Stimulated activated CD8-positive, alpha-beta memory T cell treated with anti-CD3 and anti-CD28 coated beads, Interleukin-7, amount 100 ng/mL, for 24 hours (primary cell): ENCODE measurements around the gene UFC1.

ENCODE experiments used
- DNase-seq: peaks from one replicate; pipeline ENCODE4 v3.0.0-alpha.2; 2020; ENCODE audit warnings: low read depth

The UFC1 gene

DNA sequence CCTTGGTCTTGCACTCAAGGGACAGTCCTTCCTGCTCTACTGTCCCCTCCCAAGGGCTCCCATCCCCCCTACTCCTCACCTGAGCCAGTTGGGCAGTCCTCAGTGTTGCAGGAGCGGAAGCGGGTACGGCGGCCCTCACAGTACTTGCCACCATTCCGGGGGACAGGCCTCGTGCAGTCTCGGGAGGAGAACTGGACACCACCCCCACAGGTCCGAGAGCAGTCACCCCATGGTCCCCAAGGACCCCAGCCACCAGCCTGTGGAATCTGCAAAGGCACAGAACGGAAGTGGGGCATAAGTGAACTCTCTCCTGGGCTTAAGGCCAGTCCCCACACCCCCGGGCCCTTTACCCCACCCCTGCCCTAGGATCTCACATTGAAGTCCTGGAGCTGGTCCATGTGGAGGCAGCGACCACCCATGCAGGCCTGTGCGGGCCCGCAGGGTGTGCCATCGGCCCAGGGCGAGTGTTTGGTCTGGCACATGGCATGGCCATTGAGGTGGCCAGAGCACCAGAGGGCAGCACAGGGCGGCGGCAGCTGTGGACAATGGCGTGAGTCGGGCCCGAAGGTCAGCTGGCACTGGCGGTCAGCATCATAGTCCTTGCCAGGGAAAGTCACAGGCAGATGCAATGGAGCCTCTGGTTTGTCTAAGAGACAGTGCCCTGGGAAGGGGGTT lies 39.9 kb downstream of the UFC1 start:
- DNase-seq, result no peak

GRCh38 chr1:161195171-161195570 lies 41.4 kb downstream of the UFC1 start:
- DNase-seq, result no peak

GRCh38 chr1:161196111-161196510 lies 42.3 kb downstream of the UFC1 start:
- no peak for DNase-seq

- DNase-seq, result no peak
Measured at GRCh38 chr1:161196521-161197451, 43.0 kb downstream of the UFC1 start.

DNA sequence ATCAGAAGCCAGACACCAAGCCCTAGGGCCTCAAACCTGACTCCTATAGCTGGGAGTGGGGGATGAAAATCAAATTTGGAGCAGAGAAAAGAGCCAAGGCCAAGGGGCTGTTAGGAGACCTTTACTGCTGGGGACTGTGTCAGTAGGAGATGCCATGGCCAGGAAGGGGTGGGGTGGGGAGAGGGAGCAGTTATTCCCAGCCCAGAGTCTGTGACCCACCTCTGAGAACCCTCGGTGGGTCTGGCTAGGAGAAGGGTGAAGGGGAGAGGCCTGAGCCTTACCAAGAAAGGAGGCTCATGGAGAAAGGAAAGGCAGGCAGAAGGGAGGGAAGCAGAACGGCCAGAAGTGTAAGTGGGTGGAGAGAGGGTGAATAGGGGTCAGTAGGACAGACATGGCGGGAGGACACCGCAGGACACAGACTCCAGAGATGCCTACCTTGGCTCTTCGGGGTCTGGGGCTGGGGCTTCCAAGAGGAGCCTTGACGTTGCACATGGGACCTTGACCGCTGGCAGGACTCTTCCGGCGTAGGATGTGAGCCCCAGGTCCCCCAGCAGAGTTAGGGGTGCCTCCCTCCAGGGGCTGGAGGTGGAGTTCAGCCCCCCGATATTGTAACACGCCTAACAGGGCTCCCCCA lies 43.9 kb downstream of the UFC1 start:
- DNase-seq, result no peak

DNA sequence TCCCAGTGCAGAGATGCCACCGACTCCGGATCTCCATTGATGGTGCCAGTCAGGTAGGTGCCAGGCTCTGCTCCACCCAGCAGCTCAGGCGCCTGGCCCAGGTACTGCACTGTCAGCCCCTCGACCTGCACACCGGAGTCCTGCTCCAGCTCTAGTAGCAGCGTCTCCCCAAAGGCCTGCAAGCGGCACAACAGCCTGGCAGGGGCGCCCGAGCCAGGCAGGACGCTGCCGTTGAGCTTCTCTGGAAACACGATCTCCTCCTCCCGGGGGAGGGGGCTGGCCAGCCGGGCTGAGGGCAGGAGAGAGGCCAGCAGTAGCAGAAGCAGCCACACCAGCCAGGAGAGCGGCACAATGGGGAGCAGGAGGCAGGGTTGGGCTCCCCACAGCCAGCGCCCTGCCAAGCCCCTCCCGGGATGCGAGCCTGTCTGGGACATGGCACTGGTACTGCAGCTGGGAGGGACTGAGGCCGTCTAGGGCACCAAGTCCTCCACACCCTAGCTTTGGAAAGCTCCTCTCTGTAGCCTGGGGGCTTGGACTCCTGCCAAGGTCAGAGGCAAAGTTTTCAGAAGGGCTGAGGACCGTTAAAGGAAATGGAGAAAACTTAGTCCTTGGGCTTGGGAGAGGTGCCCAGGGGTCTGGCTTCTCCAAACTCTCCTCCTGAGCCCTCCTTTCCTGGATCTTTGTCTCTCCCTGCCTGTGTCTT lies 44.6 kb downstream of the UFC1 start:
- no peak for DNase-seq

DNA sequence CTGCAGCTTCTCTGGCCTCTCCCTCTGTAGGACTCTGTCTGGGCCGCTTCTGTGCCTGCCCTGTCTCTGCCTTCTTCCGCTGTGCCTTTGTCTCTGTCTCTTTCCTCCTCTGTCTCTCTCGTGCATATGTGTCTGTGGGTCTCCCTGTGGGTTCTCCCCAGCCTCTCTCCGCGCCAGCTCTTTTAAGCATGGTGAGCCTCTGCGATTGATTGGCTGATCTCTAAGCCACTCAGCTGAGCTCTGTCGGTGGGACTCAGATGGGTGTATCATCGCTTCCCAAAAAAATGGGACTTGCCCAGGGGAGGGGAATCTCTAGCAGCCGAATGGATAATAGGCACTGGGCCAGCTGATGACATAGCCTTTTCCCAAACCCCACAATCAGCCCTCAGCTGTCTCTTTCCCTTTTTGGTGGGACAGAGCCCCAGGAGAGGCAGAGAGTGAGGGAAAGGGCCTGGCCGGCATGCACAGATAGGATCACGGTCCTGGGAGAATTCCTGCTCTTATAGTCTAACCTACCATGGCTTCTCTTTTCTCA lies 45.2 kb downstream of the UFC1 start, which contains the start of gene ADAMTS4:
Gene ADAMTS4, minus strand, starts transcription at position 158 of the 535 bp plus-strand sequence. CDS start 427 bp downstream, outside the sequence.
- no peak for DNase-seq

DNA sequence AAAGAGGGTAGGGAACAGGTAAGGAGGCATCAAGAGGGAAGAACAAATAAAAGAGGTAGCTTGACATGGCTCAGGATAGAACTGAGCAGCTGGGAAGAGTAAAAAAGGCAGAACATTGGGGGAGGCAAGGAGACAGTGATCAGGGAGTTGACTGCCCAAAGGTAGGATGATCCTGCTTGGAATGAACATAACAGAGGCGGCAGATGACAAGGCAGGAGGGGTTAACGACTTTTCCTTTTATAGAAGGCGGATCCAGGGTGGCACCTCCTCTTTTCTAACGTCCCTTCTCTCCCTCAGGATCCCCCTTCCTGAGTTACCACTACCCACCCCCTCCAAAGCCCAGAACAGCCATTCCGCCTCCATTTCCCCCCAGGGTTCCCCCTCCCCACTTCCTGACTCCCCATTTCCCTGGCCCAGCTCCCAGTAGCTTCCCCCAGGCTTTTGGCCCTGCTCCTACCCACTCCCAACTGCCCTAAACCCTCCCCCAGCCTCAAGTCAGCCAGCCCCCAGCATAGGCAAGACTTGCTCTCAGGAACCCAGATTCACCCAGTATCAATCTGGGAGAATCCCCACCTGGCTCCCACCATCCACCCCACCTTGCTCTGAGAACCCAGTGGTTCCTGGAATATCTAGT lies 45.8 kb downstream of the UFC1 start:
- DNase-seq, result no peak

- no peak for DNase-seq
Measured at GRCh38 chr1:161200421-161200991, 46.7 kb downstream of the UFC1 start.

DNA sequence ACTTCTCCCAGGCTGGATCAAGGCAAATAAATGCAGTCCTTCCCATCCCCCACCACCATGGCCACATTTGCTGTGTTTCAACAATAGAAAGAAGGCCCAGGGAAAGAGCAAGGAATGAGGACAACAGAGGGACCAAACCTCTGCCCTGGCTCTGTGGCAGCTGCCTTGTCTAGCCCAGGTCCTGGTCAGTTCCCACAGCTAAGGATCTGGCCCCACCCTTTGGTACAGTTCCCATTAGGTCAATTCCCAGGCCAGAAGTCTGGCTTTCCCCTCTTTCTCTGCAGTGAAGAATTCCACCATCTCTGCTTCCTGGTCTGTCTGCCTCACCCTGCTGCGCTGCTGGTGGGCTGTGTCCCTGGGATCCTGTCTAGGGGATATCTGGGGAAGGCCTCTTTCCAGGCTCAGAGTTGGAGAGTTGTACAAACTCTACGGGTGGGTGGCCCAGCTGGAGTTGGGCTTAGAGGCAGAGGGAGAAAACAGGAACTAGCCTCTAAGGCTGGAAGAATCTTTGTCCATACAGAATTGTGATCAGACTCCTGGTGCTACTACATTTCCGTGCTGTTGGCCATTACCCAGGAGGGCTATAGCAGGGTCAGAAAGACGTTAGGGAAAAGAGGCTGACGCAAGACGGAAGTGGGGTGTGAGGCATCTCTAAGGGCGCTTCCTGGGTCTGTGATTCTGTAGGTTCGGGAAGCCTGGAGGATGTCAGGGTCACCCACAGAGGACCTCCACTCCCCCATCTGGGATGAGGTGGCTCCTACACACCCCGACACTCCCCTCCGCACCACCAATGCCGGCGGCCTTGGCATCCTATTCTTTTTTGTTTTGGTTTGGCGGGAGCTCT lies 47.4 kb downstream of the UFC1 start:
- no peak for DNase-seq

DNA sequence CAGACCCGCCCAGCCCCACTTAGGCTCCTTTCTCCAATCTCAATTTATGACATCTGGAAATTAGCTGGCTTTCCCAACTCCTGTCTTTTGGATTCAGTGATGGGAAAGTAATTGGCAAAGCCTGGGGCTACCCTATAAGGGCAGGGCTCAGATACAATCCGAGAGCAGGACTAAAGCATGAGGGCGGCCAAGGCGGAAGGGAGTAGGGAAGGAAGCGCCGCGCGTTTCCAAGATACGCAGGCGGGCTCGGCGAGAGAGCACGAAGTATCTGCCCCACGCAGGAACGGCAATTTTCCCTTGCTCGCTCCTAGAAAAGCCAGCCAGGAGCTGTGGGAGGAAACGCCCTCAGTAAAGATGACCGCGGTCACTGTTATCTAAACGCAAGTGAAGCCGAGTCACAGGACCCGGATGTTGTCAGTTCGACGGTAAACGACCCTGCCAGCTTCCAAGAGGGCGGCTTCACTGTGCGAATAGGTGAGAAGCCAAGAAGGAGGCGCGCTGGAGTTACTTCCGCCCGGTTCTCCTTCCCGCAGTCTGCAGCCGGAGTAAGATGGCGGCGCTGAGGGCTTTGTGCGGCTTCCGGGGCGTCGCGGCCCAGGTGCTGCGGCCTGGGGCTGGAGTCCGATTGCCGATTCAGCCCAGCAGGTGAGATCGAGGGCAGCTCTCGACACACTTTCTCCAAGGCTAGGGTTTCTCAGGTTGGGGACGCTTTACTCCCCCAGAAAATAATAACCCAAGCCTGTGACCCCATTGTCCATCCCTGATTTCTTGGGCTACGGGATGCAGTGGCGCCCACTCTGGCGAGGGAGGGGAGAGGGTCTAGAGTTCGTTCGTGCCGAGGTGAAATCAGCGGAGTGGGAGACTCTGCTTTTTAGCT lies 48.3 kb downstream of the UFC1 start, which contains the start of gene NDUFS2:
Gene NDUFS2, plus strand, starts transcription at position 532 of the 877 bp plus-strand sequence. Its CDS starts 19 bp downstream, at position 551.
- peak; percentile 90 for DNase-seq

DNA sequence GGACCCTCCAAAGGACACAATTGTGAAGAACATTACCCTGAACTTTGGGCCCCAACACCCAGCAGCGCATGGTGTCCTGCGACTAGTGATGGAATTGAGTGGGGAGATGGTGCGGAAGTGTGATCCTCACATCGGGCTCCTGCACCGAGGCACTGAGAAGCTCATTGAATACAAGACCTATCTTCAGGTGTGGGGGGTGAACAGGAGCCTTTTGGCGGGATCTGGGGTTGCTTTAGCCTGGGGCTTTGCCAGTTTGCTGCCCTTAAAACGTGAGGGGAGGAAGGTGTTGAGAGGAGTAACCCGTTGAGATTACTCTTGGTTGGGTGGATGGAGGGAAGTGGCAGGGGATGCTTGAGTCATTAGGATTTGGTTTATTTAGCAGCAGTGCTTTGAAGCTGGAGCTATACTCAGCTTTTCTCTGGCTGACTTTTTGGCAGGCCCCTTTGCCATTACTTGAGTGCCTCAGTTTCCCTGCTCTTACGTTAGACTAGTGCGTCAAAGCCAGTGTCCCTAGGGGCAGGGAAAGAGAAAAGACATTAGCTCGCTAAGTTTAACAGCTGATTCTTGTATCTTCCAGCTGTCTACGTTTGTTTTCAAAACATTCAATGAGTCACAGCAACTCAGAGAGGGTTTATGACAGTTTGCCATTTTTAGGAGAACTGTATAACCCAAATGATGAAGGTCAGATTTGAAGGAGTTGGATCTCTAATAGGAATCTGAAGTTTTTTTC lies 52.8 kb downstream of the UFC1 start:
- DNase-seq, result no peak

GRCh38 chr1:161207173-161207572 lies 53.4 kb downstream of the UFC1 start:
- DNase-seq, result no peak
